Glomerular visceral epithelial cell (primary cell): ENCODE data around the gene PDS5A.
"Not testable (repeated sequence)": the region's sequence is repeated elsewhere in the genome, so short reads cannot be mapped to it uniquely, and the experiment has no call there.

Experiments
- DNase-seq: peaks from one replicate; pipeline ENCODE4 v3.0.0-alpha.2; 2016; ENCODE audit errors: extremely low spot score

The PDS5A gene

GRCh38 chr4:39899291-39899690 is 78.4 kb downstream of the PDS5A start:
- no peak for DNase-seq

GRCh38 chr4:39898015-39898414 is 79.7 kb downstream of the PDS5A start:
- no peak for DNase-seq

GRCh38 chr4:39893693-39894072 is 84.0 kb downstream of the PDS5A start:
- DNase-seq = no peak

- no peak for DNase-seq
These were observed 84.6 kb downstream of the PDS5A start for GRCh38 chr4:39892988-39893692.

GRCh38 chr4:39889226-39889625 is 88.5 kb downstream of the PDS5A start:
- no peak for DNase-seq

- no peak for DNase-seq
These were observed 89.2 kb downstream of the PDS5A start for GRCh38 chr4:39888541-39888940.

GRCh38 chr4:39883646-39884045 is 94.1 kb downstream of the PDS5A start:
- DNase-seq = peak; percentile 6

- no peak for DNase-seq
These were observed 95.9 kb downstream of the PDS5A start for GRCh38 chr4:39881789-39882188.

- no peak for DNase-seq
These were observed 99.7 kb downstream of the PDS5A start for GRCh38 chr4:39877971-39878370.

GRCh38 chr4:39873823-39874222 is 103.9 kb downstream of the PDS5A start:
- no peak for DNase-seq

- DNase-seq = no peak
These were observed 112.4 kb downstream of the PDS5A start for GRCh38 chr4:39865280-39865679.

- DNase-seq = no peak
These were observed 113.3 kb downstream of the PDS5A start for GRCh38 chr4:39864391-39864790.

- DNase-seq = no peak
These were observed 116.9 kb downstream of the PDS5A start for GRCh38 chr4:39860804-39861203.

- DNase-seq = peak; percentile 3
These were observed 121.7 kb downstream of the PDS5A start for GRCh38 chr4:39855909-39856512.

GRCh38 chr4:39852636-39853035 is 125.1 kb downstream of the PDS5A start:
- DNase-seq = no peak

GRCh38 chr4:39850727-39851126 is 127.0 kb downstream of the PDS5A start:
- DNase-seq = no peak

- no peak for DNase-seq
These were observed 131.0 kb downstream of the PDS5A start for GRCh38 chr4:39846705-39847104.

- DNase-seq = peak; percentile 49
These were observed 131.6 kb downstream of the PDS5A start for GRCh38 chr4:39846120-39846519.

- no peak for DNase-seq
These were observed 135.8 kb downstream of the PDS5A start for GRCh38 chr4:39841894-39842293.

GRCh38 chr4:39840516-39840915 is 137.2 kb downstream of the PDS5A start:
- DNase-seq = not testable (repeated sequence)

- DNase-seq = no peak
These were observed 137.7 kb downstream of the PDS5A start for GRCh38 chr4:39840027-39840426.

GRCh38 chr4:39838431-39838830 is 139.3 kb downstream of the PDS5A start:
- DNase-seq = not testable (repeated sequence)

- no peak for DNase-seq
These were observed 143.4 kb downstream of the PDS5A start for GRCh38 chr4:39834269-39834668.
